GM12875 (cell line): ENCODE data around the gene PIGU.

Experiments used
- H3K4me3 ChIP-seq: one replicate; pipeline ENCODE4 v1.5.1; 2011; ENCODE audit warnings: low read depth, low read length, control low read depth
- CTCF ChIP-seq: IDR thresholded peaks from 2 replicates; pipeline ENCODE4 v1.5.1; 2011; ENCODE audit warnings: low read depth, mild to moderate bottlenecking, control low read depth, inconsistent platforms, low read length, moderate library complexity, borderline replicate concordance; ENCODE audit not compliant: insufficient read depth

Gene PIGU

GRCh38 chr20:34512955-34513419, 163.9 kb downstream of the PIGU start:
- H3K4me3 ChIP-seq, result no peak overlapping the region
- no peak for TF ChIP-seq CTCF

DNA sequence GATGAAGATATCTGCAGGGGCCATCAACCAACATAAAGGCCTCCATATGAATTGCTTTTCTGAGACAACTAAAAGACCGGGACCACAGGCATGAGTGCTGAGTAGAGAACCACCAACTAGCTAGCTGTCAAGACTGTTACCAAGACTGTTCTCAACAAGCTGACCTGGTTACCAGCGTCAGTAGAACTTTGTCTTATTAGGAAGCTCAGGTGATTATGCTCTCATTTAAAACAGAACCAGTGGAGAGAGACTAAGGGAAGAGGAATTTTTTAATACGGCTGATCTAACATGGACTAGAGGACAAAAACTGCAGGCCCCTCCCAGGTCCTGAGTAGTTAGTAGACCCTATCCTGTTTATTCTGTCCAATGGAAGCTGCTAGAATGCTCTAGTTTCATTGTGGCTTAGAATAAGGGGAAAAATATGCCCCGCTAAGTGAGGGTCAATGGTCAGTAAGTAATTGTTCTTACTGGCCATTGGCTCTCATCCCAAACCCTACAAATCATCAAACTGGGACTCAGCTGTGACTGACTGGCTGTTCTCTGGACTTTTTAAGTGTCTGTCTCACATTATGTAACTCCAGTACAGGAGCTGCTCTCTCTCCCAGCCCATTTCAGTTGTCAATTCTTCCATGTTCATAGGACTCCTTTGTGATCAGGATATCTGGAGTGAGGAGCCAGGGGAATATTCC, 164.5 kb downstream of the PIGU start:
- H3K4me3 ChIP-seq, result no peak overlapping the region
- no peak for TF ChIP-seq CTCF

DNA sequence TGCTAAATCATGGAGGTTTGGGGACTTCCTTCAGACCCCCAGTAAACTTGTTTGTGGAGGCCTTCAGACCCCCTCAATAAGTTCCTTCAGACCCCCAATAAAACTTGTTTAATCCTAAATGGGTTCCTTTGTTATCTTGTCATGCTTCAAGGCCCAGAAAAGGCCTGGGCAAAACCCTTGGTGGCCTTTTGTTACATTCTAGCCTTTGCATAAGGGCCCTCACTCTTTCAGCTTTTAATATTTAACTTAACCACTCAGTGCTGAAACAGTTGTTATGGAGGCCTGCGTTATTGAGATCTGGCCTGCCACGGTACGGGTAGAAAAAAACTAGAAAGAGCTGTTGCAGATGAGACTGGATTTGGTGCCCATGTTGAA, 165.0 kb downstream of the PIGU start:
- no peak for TF ChIP-seq CTCF
- H3K4me3 ChIP-seq, result no peak overlapping the region

- H3K4me3 ChIP-seq, result no peak overlapping the region
- no peak for TF ChIP-seq CTCF
Measured at GRCh38 chr20:34510575-34510974, 166.3 kb downstream of the PIGU start.
